ENCODE data around the gene GAP43. TPM values are rescaled to one million over a fixed set of nuclear protein-coding genes. Genes with fewer than 3 reads are reported as not detected.

The GAP43 gene
- total RNA-seq, 1 donor from 2014 or later: 0.21 TPM

DNA sequence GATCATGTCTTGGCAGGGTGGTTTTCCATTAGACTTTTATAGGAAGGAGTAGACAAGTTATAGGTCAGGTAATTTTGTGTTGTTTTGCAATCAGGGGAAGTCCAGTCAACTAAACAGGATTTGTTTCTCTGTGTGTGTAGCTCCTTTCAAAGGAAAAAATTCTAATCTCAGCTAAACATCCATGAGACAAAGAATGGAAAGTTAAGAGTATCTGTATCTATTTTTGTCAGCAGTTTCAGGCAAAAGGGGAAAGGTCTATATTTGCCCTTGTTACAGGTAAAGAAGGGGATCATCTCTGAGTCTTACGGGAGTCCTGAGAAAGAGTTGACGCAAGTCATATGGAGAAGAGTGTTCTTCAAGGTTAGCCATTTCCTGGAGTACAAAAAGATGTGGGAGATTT is 79.3 kb downstream of the GAP43 start:
- TF ChIP-seq, protein P1, sequence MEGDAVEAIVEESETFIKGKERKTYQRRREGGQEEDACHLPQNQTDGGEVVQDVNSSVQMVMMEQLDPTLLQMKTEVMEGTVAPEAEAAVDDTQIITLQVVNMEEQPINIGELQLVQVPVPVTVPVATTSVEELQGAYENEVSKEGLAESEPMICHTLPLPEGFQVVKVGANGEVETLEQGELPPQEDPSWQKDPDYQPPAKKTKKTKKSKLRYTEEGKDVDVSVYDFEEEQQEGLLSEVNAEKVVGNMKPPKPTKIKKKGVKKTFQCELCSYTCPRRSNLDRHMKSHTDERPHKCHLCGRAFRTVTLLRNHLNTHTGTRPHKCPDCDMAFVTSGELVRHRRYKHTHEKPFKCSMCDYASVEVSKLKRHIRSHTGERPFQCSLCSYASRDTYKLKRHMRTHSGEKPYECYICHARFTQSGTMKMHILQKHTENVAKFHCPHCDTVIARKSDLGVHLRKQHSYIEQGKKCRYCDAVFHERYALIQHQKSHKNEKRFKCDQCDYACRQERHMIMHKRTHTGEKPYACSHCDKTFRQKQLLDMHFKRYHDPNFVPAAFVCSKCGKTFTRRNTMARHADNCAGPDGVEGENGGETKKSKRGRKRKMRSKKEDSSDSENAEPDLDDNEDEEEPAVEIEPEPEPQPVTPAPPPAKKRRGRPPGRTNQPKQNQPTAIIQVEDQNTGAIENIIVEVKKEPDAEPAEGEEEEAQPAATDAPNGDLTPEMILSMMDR (IDR thresholded peaks at IDR 0.05; ENCODE audit: insufficient read depth, low read length, poor library complexity, severe bottlenecking): no peak
- no peak overlapping the region for H3K4me3 ChIP-seq (ENCODE audit: low read depth, low read length)
- no peak for DNase-seq (ENCODE audit: low read depth)
- no peaks in the 10 kb centered on the region for H3K27me3 ChIP-seq (ENCODE audit: control insufficient read depth, insufficient read depth, low read length)
- H3K36me3 ChIP-seq (ENCODE audit: control insufficient read depth, insufficient read depth, low read length): no peaks in the 10 kb centered on the region

- no peak overlapping the region for H3K4me3 ChIP-seq (ENCODE audit: low read depth, low read length)
- H3K36me3 ChIP-seq (ENCODE audit: control insufficient read depth, insufficient read depth, low read length): no peaks in the 10 kb centered on the region
- no peak for DNase-seq (ENCODE audit: low read depth)
- no peaks in the 10 kb centered on the region for H3K27me3 ChIP-seq (ENCODE audit: control insufficient read depth, insufficient read depth, low read length)
- TF ChIP-seq, protein P1 (IDR thresholded peaks at IDR 0.05; ENCODE audit: insufficient read depth, low read length, poor library complexity, severe bottlenecking): no peak
Observed at GRCh38 chr3:115704661-115705338, 81.5 kb downstream of the GAP43 start.

- no peak overlapping the region for H3K4me3 ChIP-seq (ENCODE audit: low read depth, low read length)
- TF ChIP-seq, protein P1 (IDR thresholded peaks at IDR 0.05; ENCODE audit: insufficient read depth, low read length, poor library complexity, severe bottlenecking): no peak
- DNase-seq (ENCODE audit: low read depth): no peak
- no peaks in the 10 kb centered on the region for H3K36me3 ChIP-seq (ENCODE audit: control insufficient read depth, insufficient read depth, low read length)
- H3K27me3 ChIP-seq (ENCODE audit: control insufficient read depth, insufficient read depth, low read length): no peaks in the 10 kb centered on the region
Observed at GRCh38 chr3:115706311-115706829, 83.1 kb downstream of the GAP43 start.

GRCh38 chr3:115708540-115708939 is 85.2 kb downstream of the GAP43 start:
- no peak overlapping the region for H3K4me3 ChIP-seq (ENCODE audit: low read depth, low read length)
- no peaks in the 10 kb centered on the region for H3K27me3 ChIP-seq (ENCODE audit: control insufficient read depth, insufficient read depth, low read length)
- TF ChIP-seq, protein P1 (IDR thresholded peaks at IDR 0.05; ENCODE audit: insufficient read depth, low read length, poor library complexity, severe bottlenecking): no peak
- DNase-seq (ENCODE audit: low read depth): no peak
- H3K36me3 ChIP-seq (ENCODE audit: control insufficient read depth, insufficient read depth, low read length): no peaks in the 10 kb centered on the region

GRCh38 chr3:115709093-115709492 is 85.8 kb downstream of the GAP43 start:
- Histone ChIP-seq H3K27me3 (ENCODE audit: control insufficient read depth, insufficient read depth, low read length) (no peaks in the 10 kb centered on the region), H3K36me3 (ENCODE audit: control insufficient read depth, insufficient read depth, low read length) (no peaks in the 10 kb centered on the region), H3K4me3 (ENCODE audit: low read depth, low read length) (no peak overlapping the region)
- TF ChIP-seq, protein P1 (IDR thresholded peaks at IDR 0.05; ENCODE audit: insufficient read depth, low read length, poor library complexity, severe bottlenecking): no peak
- DNase-seq (ENCODE audit: low read depth): no peak

GRCh38 chr3:115709931-115710330 is 86.6 kb downstream of the GAP43 start:
- Histone ChIP-seq H3K4me3 (ENCODE audit: low read depth, low read length) (no peak overlapping the region), H3K36me3 (ENCODE audit: control insufficient read depth, insufficient read depth, low read length) (no peaks in the 10 kb centered on the region), H3K27me3 (ENCODE audit: control insufficient read depth, insufficient read depth, low read length) (no peaks in the 10 kb centered on the region)
- DNase-seq (ENCODE audit: low read depth): no peak
- TF ChIP-seq, protein P1 (IDR thresholded peaks at IDR 0.05; ENCODE audit: insufficient read depth, low read length, poor library complexity, severe bottlenecking): no peak
